HPDE6-E6E7 (cell line): ENCODE measurements around the gene HSPA12B.

ENCODE experiments used
- DNase-seq: peaks from one replicate; pipeline ENCODE4 v3.0.0; 2011; ENCODE audit warnings: missing footprints; ENCODE audit errors: extremely low spot score

HSPA12B gene

DNA sequence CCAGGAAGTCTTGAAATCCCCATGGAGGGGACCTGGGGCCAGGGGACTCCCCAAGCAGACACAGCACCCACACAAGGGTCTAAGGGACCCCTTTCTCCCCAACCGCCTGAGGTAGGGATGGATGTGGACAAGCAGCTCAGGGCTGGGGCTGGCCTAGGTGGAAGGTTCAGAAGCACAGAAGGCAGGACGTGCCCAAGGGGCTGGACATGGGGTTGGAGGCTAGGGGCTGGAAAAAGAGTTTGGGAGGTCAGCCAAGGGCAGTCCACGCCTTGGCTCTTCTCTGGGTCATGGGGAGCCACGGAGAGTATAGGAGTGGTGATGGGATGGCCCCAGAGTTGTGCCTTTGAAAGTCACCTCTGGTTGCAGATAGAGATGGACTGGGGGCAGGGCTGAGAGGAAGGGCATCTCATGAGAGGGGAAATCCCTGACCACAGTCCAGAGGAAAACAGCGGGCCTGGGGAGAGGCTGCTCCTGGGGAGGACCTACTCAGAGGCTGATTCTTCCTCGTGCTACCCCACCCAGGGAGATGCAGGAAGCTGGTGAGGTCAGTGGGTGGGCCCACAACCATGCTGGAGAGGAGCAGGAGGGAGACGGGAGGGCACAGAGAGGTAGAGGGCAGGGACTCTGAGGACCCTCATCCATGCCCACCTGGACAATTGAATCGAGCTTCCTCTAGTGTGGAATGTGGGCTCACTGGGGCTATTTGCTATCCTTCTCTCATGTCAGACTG is 2.5 kb upstream of the HSPA12B start:
- DNase-seq = no peak

DNA sequence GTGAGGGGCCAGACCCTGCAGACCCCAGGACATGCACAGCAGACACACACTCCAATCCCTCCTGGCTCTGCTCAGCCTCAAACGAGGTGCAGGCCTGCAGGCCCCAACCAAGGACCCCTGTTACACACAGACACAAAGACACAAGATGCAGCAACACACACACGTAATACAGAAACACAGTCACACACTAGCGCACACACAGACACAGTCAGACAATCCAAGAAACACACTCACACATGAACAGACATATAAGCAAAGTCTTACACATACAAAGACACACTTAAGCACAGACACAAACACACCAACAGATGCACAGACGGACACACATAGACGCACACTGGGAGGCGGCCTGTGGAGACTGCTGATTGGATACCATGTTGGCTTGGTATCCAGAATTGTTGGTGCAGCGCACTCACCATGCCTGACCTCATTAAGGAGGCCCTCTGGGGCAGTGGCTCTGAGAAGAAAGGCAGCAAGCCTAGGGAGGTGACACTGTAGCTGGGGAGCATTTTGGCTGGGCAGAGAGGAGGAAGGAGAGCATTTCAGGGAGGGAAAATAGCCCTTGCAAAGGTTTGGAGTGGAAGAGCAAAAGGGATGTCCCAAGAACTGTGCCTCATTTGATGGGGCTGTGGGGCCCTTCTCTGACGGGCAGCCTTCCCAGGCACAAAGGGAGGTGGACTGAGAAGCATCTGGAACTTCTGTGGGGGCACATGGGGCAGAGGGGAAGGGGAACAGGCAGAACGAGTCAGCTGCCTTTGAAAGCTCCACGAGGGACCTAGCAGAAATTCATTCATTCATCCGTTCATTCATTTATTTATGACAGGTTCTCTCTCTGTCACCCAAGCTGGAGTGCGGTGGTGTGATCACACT is 1.4 kb upstream of the HSPA12B start:
- no peak for DNase-seq

DNA sequence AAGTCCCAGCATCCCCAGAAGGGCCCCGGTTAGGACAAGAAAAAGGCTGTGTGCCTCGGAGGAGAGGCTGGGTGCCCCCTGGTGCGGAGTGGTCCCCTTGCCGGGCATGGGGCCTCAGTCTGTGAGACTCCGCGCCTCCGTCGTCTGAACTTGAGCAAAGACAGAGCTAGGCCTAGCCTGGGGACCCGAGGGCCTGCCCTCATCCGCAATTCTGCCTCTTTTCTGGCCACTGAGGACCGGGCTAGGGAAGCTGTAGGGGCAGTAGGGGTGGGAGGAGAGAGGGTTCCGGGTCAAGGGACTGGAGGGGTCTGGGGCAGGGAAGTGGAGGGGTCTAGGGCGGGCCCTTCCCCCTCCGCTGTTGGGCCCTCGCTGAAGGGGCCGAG is 550 bp upstream of the HSPA12B start:
- no peak for DNase-seq

DNA sequence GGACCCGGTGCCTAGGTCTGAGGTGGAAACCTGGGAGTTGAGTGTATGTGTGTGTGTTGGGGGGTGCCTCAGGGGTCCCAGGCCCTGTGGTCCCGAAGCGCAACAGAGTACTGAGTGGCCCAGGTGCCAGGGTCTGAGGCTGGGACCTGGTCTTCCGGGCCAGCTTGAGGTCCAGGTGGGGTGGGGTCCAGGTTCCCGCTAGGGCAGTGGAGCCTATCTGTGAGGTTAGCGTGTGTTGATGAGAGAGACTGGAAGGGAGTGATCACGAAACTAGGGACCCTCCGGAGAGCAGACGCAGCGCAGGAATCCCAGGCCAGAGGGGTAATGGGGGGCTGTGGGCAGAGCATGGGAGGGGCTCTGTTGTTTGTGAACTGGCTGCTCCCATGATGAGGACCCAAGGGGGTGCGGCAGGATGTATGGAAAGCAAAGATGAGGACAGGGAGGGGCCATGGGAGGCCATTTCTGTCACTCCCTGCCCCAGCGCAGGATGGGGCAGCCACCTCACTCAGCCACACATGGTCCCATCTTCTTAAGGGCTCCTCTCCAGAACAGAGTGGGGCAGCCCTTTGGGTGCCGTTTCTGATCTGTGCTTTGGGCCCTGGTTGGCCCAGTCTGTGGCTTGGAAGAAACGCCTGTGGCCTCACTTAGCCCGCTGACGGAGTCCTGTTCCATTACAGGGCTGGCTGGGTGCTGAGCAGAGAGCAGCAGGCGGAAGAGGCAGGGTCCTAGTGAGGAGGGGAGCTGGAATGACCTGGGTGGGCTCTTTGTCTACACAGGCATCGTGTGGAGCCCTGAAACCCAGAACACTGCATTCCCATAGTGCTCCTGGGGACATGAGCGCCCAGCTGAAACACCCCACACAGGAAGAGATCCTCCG is 872 bp downstream of the HSPA12B start:
- no peak for DNase-seq

DNA sequence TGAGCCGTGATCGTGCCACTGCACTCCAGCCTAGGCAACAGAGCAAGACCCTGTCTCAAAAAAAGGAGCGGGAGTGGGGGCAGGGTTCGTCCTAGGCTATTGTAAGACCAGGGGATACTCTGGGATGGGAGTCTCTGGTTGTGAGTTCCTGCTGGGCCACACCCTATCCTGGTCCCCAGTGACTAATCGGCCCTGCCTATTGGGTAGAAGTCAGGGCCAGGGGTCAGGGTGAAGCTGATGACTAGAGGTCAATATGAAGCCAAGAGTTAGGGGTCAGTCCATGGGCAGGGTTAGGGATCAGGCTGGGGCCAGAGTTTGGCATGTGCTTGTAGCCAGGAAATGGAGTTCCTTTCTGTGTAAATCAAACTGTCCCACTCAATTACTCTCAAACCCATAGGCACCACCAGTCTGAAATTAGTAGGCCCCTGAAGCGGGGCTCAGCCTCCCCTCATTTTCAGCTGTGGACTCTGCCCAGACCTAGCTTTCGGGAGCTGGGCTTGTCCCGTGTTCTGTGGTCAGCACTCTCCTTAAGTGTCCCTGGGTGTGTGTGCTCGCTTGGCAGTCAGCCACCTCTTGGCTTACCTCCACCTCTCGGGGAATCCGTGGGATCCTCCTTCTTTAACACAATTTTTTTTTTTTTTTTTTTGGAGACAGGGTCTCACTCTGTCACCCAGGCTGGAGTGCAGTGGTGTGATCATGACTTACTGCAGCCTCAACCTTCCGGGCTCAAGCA is 1.8 kb downstream of the HSPA12B start:
- no peak for DNase-seq

DNA sequence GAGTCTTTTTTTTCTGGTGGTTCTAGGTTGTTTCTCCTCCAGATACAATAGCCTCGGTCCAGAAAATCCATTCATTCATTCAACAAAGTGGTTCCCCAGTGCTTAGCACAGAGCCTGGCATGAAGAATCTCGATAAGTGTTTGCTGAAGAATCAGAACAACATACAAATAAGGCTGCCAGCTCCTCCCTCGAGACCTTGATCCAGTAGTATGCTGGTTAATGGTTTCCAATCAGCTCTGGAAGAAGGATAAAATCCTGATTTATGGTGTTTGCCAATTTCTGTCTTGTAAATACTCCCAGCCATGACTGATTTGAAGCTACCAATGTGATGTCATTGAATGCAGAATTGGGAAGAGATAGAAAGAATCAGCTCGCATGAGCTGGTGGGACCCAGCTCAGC is 3.3 kb downstream of the HSPA12B start:
- DNase-seq = no peak

DNA sequence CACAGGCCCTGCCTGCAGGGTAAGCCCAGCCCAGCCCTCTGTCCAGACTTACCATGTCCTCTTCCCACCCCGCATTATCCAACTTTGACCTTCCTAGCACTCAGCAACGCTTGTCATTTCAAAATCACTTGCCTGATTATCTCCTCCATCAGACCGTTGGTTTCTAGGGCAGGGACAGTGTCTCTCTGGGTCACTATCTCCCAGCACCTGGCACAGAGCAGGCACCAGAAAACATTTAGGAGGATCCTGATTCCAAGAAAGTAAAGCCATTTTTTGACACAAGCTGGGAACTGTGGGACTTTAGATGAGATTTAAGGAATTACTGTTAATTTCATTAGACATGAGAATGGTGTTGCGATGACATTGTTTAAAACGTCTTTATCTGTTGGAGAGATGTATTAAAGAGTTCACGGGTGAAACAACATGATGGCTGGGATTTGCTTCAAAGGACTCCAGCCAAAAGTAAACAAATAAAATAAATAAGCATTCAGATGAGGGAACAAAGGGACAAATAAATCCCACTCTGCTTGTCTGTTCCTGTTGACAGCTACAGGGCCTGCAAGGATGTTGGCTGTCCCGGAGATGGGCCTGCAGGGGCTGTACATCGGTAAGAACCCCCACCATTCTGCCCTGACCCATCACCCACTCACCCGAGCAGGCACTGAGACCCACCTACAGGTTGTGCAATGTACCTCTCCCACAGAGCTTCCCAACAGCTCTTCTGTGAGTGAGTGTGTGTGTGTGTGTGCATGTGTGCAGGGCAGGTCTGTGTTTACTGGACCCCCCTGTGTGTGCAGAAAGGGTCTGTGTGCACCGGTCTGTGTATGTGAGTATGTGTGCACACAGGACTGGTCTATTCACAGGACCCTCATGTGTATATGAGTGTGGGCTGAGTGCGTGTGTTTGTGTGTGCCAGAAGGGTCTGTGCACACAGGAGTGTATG is 5.9 kb downstream of the HSPA12B start:
- no peak for DNase-seq

DNA sequence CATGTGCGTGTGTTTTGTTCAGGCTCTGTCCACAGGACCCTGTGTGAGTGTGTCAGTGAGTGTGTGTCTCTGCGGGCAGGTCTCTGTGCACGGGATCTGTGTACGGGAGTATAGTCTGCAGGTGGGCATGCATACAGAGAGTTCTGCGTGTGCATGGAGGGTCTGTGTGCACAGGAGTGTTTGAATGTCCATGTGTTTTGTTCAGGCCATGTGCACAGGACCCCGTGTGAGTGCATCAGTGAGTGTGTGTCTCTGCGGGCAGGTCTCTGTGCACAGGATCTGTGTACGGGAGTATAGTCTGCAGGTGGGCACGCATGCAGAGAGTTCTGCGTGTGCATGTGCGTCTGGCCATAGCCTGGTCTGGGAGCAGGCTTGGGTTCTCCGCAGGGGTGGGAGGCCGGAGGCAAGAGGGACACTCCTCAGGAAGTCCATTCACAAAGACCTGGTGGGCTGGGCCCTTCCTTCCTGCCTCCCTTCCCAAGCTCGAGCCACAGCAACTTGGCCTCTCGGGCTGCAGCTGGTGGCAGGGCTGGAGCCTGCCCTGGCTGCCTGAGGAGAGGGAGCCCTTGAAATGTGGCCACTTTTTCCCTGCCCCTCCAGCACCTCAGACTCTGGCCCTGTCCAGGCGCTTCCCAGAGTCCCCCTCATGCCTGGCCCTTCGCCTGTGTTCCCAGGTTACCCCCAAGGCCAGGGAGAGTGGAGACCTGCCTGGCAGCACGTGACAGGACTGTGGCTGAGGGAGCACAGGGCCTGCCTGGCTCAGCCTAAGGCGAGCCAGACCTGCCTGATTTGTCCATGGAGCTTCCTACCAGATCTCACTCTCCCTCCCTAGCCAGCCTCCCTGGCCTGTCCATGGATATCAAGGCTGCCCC is 6.8 kb downstream of the HSPA12B start:
- no peak for DNase-seq

DNA sequence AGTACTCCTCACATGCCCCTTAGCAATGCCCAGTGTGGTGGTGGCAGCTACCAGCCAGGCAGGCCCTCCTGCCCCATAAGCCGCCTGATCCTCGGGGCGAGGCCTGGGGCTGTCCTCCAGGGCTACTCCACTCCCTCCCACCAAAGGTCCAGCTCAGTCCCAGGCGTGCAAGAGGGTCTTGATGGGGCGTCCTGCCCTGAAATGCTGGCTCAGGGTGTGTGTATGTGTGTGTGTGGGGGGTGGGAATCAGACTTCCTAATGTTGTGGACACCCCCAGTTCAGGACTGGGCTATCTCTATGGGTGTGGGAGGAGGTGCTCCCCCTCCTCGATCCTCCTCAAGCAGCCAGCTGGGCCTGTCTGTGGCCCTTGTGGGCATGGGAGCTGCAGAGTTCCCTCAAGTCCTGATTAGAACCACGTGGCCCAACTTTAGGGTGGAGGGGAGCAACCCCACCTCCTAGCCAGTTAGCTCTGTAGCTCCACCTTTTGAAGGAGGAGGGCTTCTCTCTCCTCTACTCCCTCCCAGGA is 7.5 kb downstream of the HSPA12B start:
- no peak for DNase-seq

DNA sequence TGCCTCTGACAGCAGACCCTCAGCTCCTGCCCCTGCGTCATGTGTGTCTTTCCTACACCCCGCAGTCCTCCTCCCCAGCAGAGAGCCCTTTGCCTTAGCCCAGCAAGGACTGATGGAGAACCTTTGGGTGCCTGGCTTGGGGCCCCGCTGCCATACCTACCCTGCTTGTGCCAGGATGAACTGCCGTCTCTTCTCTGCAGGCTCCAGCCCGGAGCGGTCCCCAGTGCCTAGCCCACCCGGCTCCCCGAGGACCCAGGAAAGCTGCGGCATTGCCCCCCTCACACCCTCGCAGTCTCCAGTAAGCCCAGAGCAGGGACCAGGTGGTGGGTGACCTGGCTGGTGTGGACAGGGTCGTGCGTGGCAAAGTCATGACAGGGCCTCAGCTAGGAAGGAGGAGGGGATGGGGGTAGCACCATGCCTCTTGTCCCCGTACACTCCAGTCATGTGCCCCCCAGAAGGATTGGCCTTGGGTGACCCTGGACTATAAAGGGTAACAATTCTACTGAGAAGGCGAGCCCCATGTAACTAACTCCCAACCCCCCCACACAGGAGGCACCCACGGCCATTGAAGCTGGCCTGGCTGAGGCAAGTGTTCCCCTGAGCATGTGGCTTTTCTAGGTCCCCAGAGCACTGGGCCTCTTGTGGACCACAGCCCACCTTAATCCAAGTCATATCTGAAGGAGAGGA is 8.3 kb downstream of the HSPA12B start:
- DNase-seq = no peak

DNA sequence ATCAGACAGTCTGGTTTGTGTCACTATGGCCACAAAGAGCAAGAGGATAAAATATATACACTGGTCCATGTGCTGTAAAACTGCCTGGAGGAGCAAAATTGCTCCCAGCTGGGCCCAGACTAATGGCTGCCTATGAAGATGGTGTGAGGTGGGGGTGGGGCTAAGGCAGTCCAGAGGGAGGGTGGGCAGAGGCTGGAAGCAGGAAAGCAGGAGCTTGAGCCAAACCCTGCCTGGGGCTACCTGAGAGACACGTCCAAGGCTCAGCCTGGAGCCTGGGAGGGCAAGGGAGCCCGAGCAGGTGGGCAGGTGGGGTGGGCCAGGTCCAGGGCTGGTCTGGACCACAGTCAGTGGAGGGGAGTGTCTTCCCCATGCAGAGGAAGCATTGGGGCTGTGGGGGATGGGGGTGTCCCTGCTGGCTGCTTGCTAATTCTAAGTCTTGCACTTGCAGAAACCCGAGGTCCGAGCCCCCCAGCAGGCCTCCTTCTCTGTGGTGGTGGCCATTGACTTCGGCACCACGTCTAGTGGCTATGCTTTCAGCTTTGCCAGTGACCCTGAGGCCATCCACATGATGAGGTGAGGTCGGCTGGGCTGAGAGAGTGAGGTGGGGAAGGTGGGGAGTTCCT is 9.5 kb downstream of the HSPA12B start:
- no peak for DNase-seq

DNA sequence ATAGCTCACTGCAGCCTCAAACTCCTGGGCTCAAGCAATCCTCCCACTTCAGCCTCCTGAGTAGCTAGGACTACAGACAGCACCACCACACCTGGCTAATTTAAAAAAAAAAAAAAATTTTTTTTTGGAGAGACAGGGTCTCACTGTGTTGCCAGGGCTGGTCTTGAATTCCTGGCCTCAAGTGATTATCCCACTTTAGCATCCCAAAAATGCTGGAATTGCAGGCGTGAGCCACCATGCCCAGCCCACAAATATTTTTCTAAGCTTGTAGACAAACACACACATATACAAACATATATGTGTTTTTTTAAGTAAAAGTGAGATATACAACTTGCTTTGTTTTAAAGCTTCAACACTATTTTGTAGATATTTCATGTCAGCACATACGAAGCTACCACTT is 10.8 kb downstream of the HSPA12B start:
- DNase-seq = no peak

DNA sequence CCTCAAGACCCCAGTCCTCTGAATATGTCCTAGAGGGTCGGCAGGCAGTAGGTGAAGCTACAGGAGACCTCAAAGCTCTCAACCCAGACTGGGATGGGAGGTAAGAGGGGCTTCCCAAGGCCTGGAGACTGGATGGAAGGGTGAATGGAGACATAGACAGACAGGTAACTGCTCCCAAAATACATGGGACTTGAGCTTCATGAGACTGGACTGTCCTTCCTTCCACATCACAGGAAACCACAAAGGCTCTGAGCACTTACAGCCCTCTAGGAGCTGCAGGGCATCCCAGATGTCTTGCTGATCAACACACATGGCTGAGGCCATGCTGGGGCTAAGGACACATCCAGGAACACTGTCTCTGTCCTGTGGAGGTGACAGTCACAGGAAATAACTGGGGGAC is 11.6 kb downstream of the HSPA12B start:
- DNase-seq = no peak

DNA sequence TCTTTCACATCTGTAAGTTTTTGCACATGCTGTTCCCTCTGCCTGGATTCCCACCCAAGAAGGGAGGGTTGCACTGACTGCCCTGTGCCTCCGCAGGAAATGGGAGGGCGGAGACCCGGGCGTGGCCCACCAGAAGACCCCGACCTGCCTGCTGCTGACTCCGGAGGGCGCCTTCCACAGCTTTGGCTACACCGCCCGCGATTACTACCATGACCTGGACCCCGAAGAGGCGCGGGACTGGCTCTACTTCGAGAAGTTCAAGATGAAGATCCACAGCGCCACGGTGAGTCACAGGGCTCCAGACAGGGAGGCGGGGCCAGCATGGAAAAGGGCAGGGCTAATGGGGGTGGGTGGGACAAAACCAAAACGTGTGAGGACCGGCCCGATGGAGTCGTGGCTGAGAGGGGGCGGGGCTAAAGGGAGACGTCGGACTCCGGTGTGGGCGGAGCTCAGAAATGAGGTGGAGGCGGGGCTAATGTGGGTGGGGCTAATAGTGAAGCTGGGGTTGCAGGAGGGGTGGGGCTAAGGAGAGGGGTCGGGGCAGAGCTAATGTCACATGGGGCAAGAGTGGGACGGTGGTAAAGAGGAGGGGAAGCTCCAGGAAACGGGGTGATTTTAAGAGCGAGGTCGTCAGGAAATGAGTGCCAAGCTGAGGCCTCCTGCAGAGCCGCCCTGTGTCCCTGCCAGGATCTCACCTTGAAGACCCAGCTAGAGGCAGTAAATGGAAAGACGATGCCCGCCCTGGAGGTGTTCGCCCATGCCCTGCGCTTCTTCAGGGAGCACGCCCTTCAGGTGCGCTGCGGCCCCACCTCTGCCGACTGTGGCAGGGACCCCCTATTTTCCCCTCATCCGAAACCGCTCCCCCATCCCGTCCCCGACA is 12.6 kb downstream of the HSPA12B start:
- DNase-seq = peak; percentile 93

DNA sequence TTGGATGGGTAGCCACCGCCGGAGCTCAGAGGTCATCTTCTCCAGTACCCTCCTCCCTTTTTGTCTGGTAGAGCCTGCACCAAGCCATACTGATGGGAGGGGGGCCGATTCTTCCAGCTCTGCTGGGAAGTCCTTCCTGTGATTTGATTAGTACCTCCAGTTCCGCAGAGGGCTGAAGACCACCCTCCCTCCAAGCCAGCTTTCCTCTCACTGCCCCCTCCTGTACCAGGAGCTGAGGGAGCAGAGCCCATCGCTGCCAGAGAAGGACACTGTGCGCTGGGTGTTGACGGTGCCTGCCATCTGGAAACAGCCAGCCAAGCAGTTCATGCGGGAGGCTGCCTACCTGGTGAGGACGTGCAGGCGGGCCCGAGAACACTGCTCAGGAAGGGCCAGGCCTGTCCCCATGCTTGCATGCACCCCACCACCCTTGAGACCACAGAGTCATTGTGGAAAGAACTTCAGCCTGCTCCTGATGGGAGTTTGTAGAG is 13.2 kb downstream of the HSPA12B start:
- no peak for DNase-seq

DNA sequence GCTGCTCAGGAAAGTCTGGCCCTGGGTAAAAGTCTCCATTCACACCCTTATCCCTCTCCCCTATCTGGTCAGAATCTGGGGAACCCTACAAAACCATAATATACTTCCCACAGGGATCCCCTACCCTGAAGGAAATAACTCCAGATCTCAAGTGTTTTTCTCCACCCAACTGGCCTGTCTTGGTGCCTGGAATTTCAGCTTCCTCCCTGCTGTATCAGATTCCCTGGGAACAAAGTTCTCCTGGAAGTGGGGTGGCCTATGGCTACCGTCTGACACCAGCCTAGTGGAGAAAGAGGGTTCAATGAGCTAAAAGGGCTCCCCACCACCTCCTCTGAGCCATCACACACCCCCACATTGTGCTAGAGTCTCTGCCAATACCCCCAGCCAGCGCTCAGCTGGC is 15.0 kb downstream of the HSPA12B start:
- no peak for DNase-seq

DNA sequence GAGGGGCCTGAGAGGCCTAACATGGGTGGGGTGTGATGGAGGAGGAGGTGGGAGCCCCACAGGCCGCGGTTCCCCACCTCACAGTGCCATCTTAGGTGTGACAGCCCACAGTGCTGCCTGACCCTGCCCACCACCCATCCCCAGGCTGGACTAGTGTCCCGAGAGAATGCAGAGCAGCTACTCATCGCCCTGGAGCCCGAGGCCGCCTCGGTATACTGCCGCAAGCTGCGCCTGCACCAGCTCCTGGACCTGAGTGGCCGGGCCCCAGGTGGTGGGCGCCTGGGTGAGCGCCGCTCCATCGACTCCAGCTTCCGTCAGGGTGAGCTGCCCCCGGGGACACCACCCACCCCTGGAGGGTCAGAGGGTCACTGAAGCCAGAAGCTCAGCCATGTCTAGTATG is 15.6 kb downstream of the HSPA12B start:
- no peak for DNase-seq
